ENCODE measurements around the gene LRRN4CL.

The LRRN4CL gene

DNA sequence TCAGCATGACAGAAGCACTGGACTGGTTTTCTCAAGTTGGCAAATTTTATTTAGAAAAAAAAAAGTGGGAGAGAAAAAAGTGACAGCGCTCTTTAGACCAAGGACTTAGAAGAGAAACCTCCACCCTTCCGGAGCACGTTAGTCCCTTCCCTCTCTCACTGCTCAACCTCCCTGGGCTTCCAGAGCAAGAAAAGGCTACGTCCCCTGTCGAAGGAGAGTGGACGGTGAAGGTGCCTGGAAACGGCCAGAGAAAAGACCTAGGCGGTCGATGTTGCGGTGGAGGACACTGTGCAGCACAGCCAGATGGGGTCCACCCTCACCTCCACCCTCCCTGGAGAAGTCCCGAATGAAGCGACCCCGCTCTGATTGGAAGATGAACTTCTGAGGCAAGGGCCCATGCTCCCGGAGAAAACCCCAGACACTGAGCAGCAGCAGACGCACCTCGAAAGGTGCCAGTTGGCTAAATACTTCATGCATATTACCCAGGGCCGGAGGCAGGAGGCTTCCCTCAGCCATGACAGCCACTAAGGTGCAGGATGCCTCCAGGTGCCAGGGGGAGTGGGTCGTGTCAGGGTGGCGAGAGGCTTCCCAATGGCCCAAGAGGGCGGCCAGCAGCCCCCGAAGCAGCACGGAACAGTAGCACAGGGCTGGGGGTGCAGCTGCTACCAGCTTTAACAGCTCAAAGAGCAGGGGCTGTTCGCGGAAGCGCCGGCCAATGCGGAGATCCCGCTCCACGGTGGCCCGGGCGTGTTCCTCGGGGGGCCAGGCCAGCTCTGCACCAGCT is 42.3 kb downstream of the LRRN4CL start:
- no peak for DNase-seq (ENCODE audit: low spot score)

DNA sequence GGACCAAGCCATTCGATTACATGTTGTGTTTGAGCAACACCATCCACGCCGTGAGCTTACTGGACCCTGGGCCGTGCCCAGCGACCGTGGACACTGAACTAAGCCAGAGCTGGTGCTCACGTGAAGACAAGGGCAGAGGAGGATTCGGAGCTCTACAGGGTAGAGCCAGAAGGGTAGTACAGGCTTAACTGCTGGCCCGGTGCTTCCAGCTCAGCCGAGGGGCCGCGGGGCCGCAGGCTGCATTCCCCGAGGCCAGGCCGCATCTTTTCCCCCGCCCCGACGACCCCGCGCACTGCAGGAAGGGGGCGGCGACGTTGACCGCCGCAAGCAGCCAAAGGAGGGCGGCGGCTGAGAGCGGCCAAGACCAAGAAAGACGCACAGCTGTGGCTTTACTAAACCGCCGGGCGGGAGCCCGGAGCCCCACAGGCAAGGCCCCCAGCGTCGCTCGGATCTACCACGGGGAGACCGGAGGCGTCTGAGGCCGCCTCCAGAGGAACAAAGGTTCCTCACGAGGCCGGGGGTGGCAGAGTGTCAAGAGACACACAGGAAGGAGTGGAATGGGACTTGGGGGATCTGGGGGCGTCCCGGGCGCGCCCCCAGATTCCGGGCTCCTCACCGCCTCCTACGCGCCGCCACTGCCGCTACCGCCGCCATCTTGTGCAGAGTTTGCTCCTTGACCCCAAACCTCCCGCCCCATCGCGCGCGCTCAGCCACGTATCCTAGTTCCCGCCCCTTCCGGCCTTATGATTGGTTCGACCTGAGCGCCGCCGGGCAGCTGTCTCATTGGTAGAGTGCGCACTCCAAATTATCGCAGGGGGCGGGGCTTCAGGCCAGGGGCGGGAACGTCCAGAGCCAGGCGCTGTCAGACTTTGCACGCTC is 43.1 kb downstream of the LRRN4CL start, which contains the start of gene GANAB:
Gene GANAB, minus strand, starts transcription at position 668 of the 879 bp plus-strand sequence. Its CDS starts 14 bp downstream, at position 654.
- peak; percentile 97 for DNase-seq (ENCODE audit: low spot score)

DNA sequence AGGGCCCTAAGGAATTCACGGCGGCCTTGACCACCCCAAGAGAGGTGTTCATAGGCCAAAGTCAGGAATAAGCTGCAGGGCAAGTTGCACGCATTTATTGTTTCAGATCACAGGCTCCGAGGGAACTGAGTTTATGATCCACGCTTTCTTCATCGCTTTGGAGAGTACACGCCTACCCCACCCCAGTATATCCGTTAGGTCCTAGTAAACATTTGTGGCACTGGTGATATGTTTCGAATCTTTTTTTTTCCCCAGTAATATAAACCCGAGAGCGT is 43.7 kb downstream of the LRRN4CL start:
- DNase-seq (ENCODE audit: low spot score), result no peak

DNA sequence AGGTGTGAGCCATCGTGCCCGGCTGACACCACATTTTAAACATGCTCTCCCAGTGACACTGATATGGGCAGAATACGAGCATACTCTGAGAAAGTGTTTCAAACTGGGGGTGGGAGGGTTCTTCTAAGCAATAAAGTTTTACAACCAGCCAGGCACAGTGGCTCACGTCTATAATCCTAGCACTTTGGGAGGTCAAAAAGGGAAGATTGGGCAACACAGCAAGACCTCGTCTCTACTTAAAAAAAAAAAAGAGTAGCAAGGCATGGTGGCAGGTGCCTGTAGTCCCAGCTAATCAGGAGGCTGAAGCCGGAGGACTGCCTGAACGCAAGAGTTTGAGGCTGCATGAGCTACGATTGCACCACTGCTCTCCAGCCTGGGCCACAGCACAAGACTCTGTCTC is 45.1 kb downstream of the LRRN4CL start:
- no peak for DNase-seq (ENCODE audit: low spot score)
